Skeletal muscle cell (primary cell): ENCODE measurements around the gene SMAD3.

ENCODE experiments used
- DNase-seq: peaks from one replicate; pipeline ENCODE4 v3.0.0-alpha.2; 2010; ENCODE audit warnings: low read depth
- H3K4me3 ChIP-seq: 2 replicates; pipeline ENCODE4 v1.5.1; 2011; ENCODE audit warnings: low read depth, mild to moderate bottlenecking, control low read depth, low read length, moderate library complexity

SMAD3 gene

DNA sequence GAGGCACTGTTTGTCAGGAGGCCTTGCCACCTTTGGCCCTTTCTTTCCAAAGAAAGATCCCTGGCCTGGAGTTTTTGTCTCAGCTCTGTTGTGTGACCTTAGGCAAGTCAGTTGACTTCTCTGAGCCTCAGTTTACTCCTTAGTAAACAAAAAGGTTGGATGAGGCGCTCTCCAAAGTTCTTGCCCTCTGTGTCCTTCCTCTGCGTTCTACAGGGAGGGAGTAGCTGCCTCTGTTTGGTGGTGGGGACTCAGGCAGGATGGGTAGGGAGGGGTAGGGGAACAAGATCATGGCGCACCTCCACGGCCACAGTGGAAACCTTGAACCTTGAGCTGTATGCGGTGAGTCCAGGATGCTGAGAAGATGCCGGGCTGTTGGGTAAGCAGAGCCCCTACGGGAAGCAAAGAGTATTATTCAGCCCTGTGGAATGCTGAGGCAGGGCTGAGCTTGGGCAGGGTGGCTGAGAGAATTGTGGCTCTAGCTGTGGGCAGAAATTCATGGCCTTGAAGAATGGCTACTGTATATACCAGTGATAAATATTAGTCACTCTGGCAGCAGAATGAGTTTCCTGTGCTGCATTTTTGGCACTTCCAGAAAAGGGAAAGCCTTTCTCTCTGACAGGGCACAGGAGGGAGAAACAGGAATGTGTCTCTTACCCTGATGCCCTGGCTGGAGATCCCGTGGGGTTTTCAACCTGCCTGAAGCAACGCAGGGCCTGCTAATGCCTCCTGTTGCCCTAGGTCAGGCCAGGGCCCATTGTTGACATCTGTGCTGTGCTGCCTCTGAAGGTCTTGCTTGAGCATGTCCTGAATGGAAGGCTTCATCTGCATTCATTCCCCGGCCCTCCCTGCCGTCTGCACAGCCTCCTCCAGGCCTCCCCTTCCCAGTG lies 39.9 kb downstream of the SMAD3 start:
- H3K4me3 ChIP-seq, result no peak overlapping the region
- peak; percentile 92 for DNase-seq

- no peak for DNase-seq
- no peak overlapping the region for H3K4me3 ChIP-seq
Observed at GRCh38 chr15:67105991-67106763, 40.8 kb downstream of the SMAD3 start.

GRCh38 chr15:67106764-67107013 lies 41.3 kb downstream of the SMAD3 start:
- DNase-seq, result no peak
- H3K4me3 ChIP-seq, result no peak overlapping the region

DNA sequence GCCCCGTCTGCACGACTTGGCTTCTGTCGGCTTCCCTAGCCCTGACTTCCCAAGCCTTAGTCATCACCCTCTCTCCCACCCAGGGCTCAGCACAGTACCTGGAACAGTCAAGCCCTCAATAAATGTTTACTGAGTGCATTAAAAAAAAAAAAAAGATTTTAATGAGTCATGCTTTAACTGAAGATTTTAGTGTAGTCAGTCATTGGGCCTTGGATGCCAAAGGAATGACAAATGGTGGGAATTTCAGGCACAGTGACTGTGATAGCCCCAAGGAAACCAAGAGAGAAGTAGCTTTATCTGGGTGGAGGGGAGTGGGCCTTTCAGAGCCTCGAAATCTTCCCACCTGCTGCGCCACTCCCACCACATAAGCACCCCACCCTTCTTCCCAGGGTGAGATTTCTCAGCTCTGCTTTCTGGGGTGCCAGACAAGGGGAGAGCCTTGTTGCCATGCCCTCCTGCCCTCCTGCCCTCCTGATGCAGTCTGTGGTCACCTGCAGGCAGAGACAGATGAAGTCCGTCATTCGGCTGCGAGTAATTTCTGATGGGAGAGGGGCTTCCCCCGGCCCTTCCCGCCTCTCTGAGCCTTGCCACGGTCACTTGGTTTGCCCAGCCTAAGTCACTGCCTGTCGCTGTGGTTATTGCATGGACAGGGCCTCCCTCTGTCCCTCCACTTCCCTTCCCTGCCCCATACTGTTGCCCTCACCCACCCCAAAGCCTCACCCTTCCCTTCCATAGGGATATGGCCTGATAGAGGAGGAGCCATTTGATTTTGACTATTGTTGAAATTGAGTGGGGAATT lies 41.8 kb downstream of the SMAD3 start:
- no peak overlapping the region for H3K4me3 ChIP-seq
- peak; percentile 97 for DNase-seq

- H3K4me3 ChIP-seq, result no peak overlapping the region
- DNase-seq, result no peak
Observed at GRCh38 chr15:67108122-67108961, 42.9 kb downstream of the SMAD3 start.

GRCh38 chr15:67109141-67110034 lies 44.0 kb downstream of the SMAD3 start:
- no peak overlapping the region for H3K4me3 ChIP-seq
- DNase-seq, result peak; percentile 96

- no peak overlapping the region for H3K4me3 ChIP-seq
- no peak for DNase-seq
Observed at GRCh38 chr15:67110361-67110781, 45.0 kb downstream of the SMAD3 start.

- no peak for DNase-seq
- H3K4me3 ChIP-seq, result no peak overlapping the region
Observed at GRCh38 chr15:67110958-67111864, 45.8 kb downstream of the SMAD3 start.

GRCh38 chr15:67114046-67114445 lies 48.6 kb downstream of the SMAD3 start:
- H3K4me3 ChIP-seq, result no peak overlapping the region

DNA sequence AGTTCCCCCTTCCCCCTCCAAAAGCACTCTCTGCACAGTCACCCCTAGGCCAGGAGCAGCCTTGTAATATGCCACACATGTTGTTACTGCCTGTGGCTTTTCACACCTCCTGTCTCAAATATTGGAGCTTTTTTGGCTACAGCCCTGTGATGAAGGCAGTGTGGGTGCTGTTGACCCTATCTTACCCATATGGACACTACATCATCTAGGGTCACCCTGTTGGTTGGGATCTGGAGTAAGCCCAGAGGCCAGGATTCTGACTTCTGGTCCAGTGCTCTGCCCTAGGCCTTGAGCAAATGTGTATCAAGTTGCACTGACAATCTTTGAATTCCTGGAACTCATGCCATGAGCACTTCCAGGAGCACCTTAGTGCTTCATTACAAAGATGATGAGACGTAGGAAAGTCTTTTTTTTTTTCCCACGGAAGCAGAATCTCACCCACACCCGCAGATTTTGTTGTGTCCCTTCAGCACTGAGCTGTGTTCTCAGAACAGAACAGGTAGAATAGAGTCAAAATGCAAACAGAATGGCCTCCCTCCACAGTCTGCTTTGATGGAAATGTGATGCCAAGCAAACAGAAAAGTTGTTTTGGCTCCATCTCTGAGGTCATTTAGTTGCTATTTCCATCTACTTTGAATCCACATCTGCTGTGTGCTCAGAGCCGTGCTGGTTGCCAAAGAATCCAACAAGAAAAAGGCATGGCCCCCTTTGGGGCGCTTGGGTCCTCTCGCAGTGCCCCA lies 49.6 kb downstream of the SMAD3 start:
- DNase-seq, result no peak
- H3K4me3 ChIP-seq, result no peak overlapping the region

More at GRCh38 chr15:67114046-67114445, 48.6 kb downstream of the SMAD3 start:
- DNase-seq, result no peak

DNA sequence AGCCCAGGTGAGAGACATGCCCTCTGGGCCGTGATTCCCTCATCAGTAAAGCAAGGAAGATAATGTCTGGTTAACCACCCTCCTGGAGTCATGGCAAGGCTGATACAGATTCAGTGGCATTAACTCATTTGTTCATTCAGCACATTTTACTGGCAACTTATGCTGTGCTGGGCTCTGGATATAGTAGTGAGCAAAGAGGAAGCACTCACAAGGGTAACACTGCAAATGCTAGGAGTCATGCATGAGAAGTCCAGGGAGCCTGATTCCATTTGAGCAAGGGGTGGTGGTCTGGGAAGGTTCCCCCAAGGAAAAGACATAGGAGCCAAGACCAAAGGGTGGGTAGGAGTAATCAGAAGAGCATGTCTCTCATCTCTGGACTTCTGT lies 50.2 kb downstream of the SMAD3 start:
- no peak for DNase-seq
- H3K4me3 ChIP-seq, result no peak overlapping the region

DNA sequence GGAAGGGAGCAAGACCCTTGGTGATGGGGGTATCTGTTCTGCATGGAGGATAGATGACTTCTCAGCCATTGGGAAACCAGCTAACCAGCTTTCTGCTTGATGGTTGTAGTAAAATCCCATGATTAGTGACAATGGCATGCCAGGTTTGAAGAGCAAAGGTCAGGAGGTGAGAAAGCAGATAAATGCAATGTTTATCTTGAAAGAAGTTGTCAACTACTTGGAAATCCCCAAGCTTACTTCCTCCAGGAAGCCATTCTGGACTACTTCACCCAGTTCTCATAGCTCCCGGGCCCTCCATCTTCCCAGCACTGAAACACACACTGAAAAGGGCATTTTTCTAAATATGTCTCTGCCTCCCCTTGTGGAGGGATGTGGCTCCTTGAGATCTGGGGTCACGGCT lies 51.3 kb downstream of the SMAD3 start:
- DNase-seq, result no peak
- H3K4me3 ChIP-seq, result no peak overlapping the region

DNA sequence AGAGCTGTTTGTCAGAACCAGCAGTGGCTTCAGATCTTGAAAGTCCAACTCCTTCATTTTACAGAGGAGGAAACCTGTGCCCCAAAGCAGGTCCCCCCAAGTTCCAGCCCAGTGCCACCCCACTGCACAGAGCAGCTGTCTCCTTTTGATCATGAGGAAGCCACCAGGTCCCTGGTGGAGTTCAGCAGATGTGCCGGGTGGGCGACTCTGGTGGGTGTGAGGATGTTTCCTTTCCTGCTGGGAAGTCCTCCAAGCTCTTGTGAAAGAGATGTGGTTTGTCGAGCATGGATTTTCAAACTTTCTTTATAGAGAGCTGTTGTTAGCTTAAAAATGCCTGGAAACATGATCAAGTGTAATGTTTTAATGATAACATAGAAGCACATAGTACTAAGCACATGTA lies 52.0 kb downstream of the SMAD3 start:
- DNase-seq, result peak; percentile 41
- H3K4me3 ChIP-seq, result no peak overlapping the region

DNA sequence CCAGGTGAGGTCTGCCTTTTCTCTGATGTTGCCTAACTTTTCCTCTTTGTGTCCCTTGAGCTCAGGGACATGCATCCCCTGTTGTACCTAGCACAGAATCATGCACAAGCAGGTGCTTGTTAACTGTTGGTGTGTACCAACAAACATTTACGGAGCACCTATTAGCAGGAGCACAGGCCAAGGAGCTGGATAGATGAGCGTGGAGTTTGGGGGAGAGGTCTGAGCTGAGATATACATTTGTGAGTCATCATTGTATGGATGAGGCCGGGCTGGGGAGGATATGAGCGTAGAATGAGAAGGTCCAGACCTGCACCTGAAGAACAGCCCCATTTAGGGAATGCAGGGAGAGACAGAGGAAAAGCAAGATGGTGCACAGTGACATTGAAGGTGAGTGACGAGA lies 53.4 kb downstream of the SMAD3 start:
- no peak overlapping the region for H3K4me3 ChIP-seq
- DNase-seq, result no peak

GRCh38 chr15:67119238-67119846 lies 53.9 kb downstream of the SMAD3 start:
- no peak for DNase-seq
- no peak overlapping the region for H3K4me3 ChIP-seq
